ENCODE measurements around the gene NRAP.

NRAP gene

GRCh38 chr10:113544392-113544791 lies 119.4 kb downstream of the NRAP start:
- H3K4me3 ChIP-seq (ENCODE audit: low read depth, low read length) = no peak overlapping the region
- ChIA-PET CTCF (interaction anchor here (1.3 kb wide), 1 partner anchor 19 kb away, joined by 4 read pairs; no protein-coding TSS in a partner anchor), POLR2A (no interaction called here)
- TF ChIP-seq, protein P1, sequence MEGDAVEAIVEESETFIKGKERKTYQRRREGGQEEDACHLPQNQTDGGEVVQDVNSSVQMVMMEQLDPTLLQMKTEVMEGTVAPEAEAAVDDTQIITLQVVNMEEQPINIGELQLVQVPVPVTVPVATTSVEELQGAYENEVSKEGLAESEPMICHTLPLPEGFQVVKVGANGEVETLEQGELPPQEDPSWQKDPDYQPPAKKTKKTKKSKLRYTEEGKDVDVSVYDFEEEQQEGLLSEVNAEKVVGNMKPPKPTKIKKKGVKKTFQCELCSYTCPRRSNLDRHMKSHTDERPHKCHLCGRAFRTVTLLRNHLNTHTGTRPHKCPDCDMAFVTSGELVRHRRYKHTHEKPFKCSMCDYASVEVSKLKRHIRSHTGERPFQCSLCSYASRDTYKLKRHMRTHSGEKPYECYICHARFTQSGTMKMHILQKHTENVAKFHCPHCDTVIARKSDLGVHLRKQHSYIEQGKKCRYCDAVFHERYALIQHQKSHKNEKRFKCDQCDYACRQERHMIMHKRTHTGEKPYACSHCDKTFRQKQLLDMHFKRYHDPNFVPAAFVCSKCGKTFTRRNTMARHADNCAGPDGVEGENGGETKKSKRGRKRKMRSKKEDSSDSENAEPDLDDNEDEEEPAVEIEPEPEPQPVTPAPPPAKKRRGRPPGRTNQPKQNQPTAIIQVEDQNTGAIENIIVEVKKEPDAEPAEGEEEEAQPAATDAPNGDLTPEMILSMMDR (IDR thresholded peaks at IDR 0.05; ENCODE audit: insufficient read depth, low read length, missing control alignments) = no peak
- DNase-seq (ENCODE audit: low read depth, low spot score) = no peak

- POLR2A ChIA-PET = interaction anchor here (0.6 kb wide), 1 partner anchor 954 kb away, joined by 3 read pairs; no protein-coding TSS in a partner anchor
- no peak for DNase-seq (ENCODE audit: low read depth, low spot score)
- CTCF ChIA-PET = interaction anchor here (1.0 to 1.3 kb wide), 2 partner anchors 20 to 22 kb away, joined by 3 to 4 read pairs; no protein-coding TSS in a partner anchor
Measured at GRCh38 chr10:113543107-113543955, 120.5 kb downstream of the NRAP start.

DNA sequence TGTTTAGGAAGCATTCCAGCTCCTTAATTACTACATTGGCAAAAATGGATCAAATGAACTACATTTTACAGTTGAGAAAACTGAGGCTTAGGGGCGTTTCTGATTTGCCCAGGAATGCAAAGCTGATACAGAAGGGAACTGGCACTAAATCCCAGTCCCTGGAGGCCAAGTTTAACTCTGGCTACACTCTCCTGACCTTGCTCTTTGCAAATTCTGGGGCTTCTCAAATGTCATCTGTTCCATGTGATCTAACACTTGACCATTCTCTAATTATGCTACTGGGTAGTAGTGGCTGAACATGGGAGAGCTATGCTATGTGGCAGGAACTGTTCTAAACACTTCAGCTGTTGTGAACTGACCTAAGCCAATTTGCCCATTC lies 122.3 kb downstream of the NRAP start:
- TF ChIP-seq, protein P1 (IDR thresholded peaks at IDR 0.05; ENCODE audit: insufficient read depth, low read length, missing control alignments) = no peak
- DNase-seq (ENCODE audit: low read depth, low spot score) = no peak
- CTCF ChIA-PET = no interaction called here
- no peak overlapping the region for H3K4me3 ChIP-seq (ENCODE audit: low read depth, low read length)
- POLR2A ChIA-PET = no interaction called here

More at GRCh38 chr10:113543107-113543955, 120.5 kb downstream of the NRAP start:
- TF ChIP-seq, protein P1 (IDR thresholded peaks at IDR 0.05; ENCODE audit: insufficient read depth, low read length, missing control alignments) = no peak
- no peak overlapping the region for H3K4me3 ChIP-seq (ENCODE audit: low read depth, low read length)

DNA sequence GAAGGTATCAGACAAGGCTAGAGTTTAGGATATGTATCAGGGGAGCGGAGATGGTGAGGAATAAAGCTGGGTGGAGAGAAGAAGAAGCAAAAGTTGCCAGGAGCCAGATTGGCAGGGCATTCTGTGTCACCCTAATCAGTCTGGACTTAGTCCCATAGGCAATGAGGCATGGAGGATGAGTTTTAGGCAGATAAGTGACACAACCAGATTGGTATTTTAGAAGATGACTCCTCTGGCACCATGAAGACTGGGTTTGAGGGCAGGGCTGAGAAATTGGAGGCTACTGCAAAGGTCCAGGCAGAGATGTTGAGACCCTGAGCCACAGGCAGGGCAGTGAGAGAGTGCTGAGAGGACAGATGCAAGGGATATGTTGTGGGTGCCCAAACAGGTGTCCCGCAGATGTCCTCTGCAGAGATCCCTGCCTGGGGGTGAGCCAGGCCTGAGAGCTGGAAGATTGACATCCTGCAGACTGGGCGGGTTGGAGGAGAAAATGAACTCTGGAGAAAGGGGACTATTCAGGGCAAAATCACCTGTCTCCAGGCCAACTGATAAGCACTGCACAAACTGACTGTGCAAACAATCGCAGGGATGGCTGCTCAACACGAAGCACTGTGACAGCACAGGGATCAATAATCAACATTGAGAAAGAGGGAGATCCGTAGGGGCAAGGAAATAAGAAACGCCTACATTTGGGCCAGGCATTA lies 122.8 kb downstream of the NRAP start:
- H3K4me3 ChIP-seq (ENCODE audit: low read depth, low read length) = no peak overlapping the region
- DNase-seq (ENCODE audit: low read depth, low spot score) = no peak
- TF ChIP-seq, protein P1 (IDR thresholded peaks at IDR 0.05; ENCODE audit: insufficient read depth, low read length, missing control alignments) = no peak
- POLR2A ChIA-PET = no interaction called here
- CTCF ChIA-PET = interaction anchor here (1.2 kb wide), 1 partner anchor 11 kb away, joined by 4 read pairs; no protein-coding TSS in a partner anchor

DNA sequence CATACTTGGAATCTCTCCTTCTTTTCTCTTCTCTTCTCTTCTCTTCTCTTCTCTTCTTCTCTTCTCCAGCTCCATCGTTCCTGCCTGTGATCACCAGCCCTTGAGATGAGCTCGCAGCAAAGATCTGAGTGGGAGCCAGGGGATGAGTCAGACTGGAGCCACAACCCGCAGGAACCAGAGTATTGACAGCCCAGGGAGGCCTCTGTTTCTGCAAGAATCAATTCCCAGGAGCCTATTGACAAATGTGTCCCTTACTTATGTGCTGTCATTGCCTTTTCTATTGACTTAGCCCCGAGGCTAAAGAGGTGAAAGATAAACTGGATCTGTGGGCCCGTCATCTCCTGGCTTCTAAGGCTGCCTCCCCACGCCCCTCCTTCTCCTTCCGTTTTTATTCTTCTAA lies 124.1 kb downstream of the NRAP start:
- no peak for DNase-seq (ENCODE audit: low read depth, low spot score)
- no peak overlapping the region for H3K4me3 ChIP-seq (ENCODE audit: low read depth, low read length)
- TF ChIP-seq, protein P1 (IDR thresholded peaks at IDR 0.05; ENCODE audit: insufficient read depth, low read length, missing control alignments) = no peak
- CTCF ChIA-PET = interaction anchor here (1.2 kb wide), 1 partner anchor 10 kb away, joined by 4 read pairs; no protein-coding TSS in a partner anchor
- POLR2A ChIA-PET = no interaction called here
